Measurements from ENCODE around the gene RPL3. TPM values are rescaled to one million over a fixed set of nuclear protein-coding genes. Genes with fewer than 3 reads are reported as not detected.
"Not testable (repeated sequence)": the region's sequence is repeated elsewhere in the genome, so short reads cannot be mapped to it uniquely, and the experiment has no call there.

The RPL3 gene
- total and polyA plus RNA-seq, 4 donors: 1,521 to 2,749 (median 1,961) TPM

- Histone ChIP-seq H3K9ac (ENCODE audit: insufficient read depth in 1 of 2, low read length in 2 of 2) (no peak overlapping the region), H3K9me3 (ENCODE audit: control insufficient read depth in 4 of 4, insufficient read depth in 3 of 4, low read length in 3 of 4) (no peaks in the 10 kb centered on the region), H3K4me3 (no peak overlapping the region), H3K4me1 (ENCODE audit: control insufficient read depth in 5 of 5, insufficient read depth in 5 of 5, low read length in 5 of 5) (no peaks in the 10 kb centered on the region), H3K27me3 (ENCODE audit: control insufficient read depth in 3 of 3, insufficient read depth in 3 of 3, low read length in 2 of 3) (no peaks in the 10 kb centered on the region), H3K36me3 (ENCODE audit: control insufficient read depth in 4 of 4, insufficient read depth in 4 of 4, low read length in 4 of 4) (no peaks in the 10 kb centered on the region), H3K27ac (ENCODE audit: low read depth in 1 of 2, low read length in 1 of 2) (no peak overlapping the region)
- WGBS, 2 donors: 91 to 94% methylated on average over 3 of the region's 3 CpGs
- ATAC-seq (ENCODE audit: insufficient read depth, low FRiP score): no peak
- DNase-seq: no peak
- TF ChIP-seq, protein P1, sequence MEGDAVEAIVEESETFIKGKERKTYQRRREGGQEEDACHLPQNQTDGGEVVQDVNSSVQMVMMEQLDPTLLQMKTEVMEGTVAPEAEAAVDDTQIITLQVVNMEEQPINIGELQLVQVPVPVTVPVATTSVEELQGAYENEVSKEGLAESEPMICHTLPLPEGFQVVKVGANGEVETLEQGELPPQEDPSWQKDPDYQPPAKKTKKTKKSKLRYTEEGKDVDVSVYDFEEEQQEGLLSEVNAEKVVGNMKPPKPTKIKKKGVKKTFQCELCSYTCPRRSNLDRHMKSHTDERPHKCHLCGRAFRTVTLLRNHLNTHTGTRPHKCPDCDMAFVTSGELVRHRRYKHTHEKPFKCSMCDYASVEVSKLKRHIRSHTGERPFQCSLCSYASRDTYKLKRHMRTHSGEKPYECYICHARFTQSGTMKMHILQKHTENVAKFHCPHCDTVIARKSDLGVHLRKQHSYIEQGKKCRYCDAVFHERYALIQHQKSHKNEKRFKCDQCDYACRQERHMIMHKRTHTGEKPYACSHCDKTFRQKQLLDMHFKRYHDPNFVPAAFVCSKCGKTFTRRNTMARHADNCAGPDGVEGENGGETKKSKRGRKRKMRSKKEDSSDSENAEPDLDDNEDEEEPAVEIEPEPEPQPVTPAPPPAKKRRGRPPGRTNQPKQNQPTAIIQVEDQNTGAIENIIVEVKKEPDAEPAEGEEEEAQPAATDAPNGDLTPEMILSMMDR (IDR thresholded peaks at IDR 0.05; ENCODE audit: control extremely low read depth, extremely low read depth): no peak
Measured at GRCh38 chr22:39341179-39341578, 21.8 kb upstream of the RPL3 start.

GRCh38 chr22:39339775-39340174, 20.4 kb upstream of the RPL3 start:
- DNase-seq; H3K36me3 ChIP-seq (ENCODE audit: control insufficient read depth in 4 of 4, insufficient read depth in 4 of 4, low read length in 4 of 4); H3K4me3 ChIP-seq; H3K4me1 ChIP-seq (ENCODE audit: control insufficient read depth in 5 of 5, insufficient read depth in 5 of 5, low read length in 5 of 5); H3K27ac ChIP-seq (ENCODE audit: low read depth in 1 of 2, low read length in 1 of 2); H3K27me3 ChIP-seq (ENCODE audit: control insufficient read depth in 3 of 3, insufficient read depth in 3 of 3, low read length in 2 of 3); H3K9ac ChIP-seq (ENCODE audit: insufficient read depth in 1 of 2, low read length in 2 of 2); H3K9me3 ChIP-seq (ENCODE audit: control insufficient read depth in 4 of 4, insufficient read depth in 3 of 4, low read length in 3 of 4); ATAC-seq (ENCODE audit: insufficient read depth, low FRiP score): not testable (repeated sequence)
- WGBS, 2 donors: 81 to 87% methylated on average over 7 of the region's 7 CpGs

DNA sequence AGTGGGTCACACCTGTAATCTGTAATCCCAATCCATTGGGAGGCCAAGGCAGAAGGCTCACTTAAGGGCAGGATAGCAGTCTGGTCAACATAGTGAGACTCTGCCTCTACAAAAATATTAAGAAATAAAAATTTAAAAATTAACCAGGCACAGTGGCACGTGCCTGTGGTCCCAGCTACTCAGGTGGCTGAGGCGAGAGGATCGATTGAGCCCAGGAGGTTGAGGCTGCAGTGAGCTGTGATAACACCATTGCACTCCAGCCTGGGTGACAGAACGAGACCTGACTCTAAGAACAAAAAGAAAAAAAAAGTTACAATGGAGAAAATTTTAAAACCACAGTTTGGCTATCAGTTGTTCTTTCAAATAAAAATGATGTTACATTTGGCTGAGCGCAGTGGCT, 17.0 kb upstream of the RPL3 start:
- H3K27ac ChIP-seq (ENCODE audit: low read depth in 1 of 2, low read length in 1 of 2): no peak overlapping the region
- no peak for DNase-seq
- H3K9ac ChIP-seq (ENCODE audit: insufficient read depth in 1 of 2, low read length in 2 of 2): no peak overlapping the region
- 84 to 94% methylated on average over 5 of the region's 5 CpGs for WGBS, 2 donors
- TF ChIP-seq, protein P1 (IDR thresholded peaks at IDR 0.05; ENCODE audit: control extremely low read depth, extremely low read depth): no peak
- peaks cover 0 to 14% (median 0%) of the 10 kb centered on the region in 5 donors for H3K4me1 ChIP-seq (ENCODE audit: control insufficient read depth in 5 of 5, insufficient read depth in 5 of 5, low read length in 5 of 5)
- H3K36me3 ChIP-seq (ENCODE audit: control insufficient read depth in 4 of 4, insufficient read depth in 4 of 4, low read length in 4 of 4): no peaks in the 10 kb centered on the region
- H3K9me3 ChIP-seq (ENCODE audit: control insufficient read depth in 4 of 4, insufficient read depth in 3 of 4, low read length in 3 of 4): no peaks in the 10 kb centered on the region
- ATAC-seq (ENCODE audit: insufficient read depth, low FRiP score): no peak
- H3K27me3 ChIP-seq (ENCODE audit: control insufficient read depth in 3 of 3, insufficient read depth in 3 of 3, low read length in 2 of 3): no peaks in the 10 kb centered on the region
- no peak overlapping the region for H3K4me3 ChIP-seq

DNA sequence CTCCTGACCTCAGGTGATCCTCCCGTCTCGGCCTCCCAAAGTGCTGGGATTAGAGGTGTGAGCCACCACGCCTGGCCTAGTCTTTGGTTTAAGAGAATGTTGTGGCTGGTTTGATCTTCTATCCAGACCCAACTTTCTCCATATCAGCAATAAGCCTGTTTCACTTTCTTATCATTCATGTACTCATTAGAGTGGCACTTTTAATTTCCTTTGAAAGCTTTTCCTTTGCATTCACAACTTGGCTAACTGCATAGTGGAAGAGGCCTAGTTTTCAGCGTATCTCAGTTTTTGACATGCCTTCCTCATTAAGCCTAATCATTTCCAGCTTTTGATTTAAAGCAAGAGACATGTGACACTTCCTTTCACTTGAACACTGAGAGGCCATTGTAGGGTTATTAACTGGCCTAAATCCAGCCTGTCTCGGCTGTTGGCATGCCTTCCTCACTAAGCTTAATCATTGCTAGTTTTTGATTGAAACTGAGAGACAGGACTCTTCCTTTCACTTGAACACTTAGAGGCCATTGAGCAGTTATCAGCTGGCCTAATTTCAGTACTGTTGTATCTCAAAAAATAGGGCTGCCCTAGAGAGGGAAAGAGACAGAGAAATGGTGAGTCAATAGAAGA, 13.1 kb upstream of the RPL3 start:
- H3K9me3 ChIP-seq (ENCODE audit: control insufficient read depth in 4 of 4, insufficient read depth in 3 of 4, low read length in 3 of 4): no peaks in the 10 kb centered on the region
- 57 to 65% methylated on average over 5 of the region's 5 CpGs for WGBS, 2 donors
- H3K27ac ChIP-seq (ENCODE audit: low read depth in 1 of 2, low read length in 1 of 2): peak overlapping the region in 1 of 2 donors; percentile 16
- H3K27me3 ChIP-seq (ENCODE audit: control insufficient read depth in 3 of 3, insufficient read depth in 3 of 3, low read length in 2 of 3): no peaks in the 10 kb centered on the region
- H3K4me3 ChIP-seq: no peak overlapping the region
- H3K4me1 ChIP-seq (ENCODE audit: control insufficient read depth in 5 of 5, insufficient read depth in 5 of 5, low read length in 5 of 5): peaks cover 0 to 14% (median 0%) of the 10 kb centered on the region in 5 donors
- TF ChIP-seq, protein P1 (IDR thresholded peaks at IDR 0.05; ENCODE audit: control extremely low read depth, extremely low read depth): no peak
- ATAC-seq (ENCODE audit: insufficient read depth, low FRiP score) (no peak), DNase-seq (peak in 2 of 3 donors; percentile 72 to 81)
- no peak overlapping the region for H3K9ac ChIP-seq (ENCODE audit: insufficient read depth in 1 of 2, low read length in 2 of 2)
- H3K36me3 ChIP-seq (ENCODE audit: control insufficient read depth in 4 of 4, insufficient read depth in 4 of 4, low read length in 4 of 4): no peaks in the 10 kb centered on the region

- DNase-seq; H3K9ac ChIP-seq (ENCODE audit: insufficient read depth in 1 of 2, low read length in 2 of 2); ATAC-seq (ENCODE audit: insufficient read depth, low FRiP score); H3K27me3 ChIP-seq (ENCODE audit: control insufficient read depth in 3 of 3, insufficient read depth in 3 of 3, low read length in 2 of 3); H3K36me3 ChIP-seq (ENCODE audit: control insufficient read depth in 4 of 4, insufficient read depth in 4 of 4, low read length in 4 of 4); H3K4me3 ChIP-seq; H3K27ac ChIP-seq (ENCODE audit: low read depth in 1 of 2, low read length in 1 of 2); H3K9me3 ChIP-seq (ENCODE audit: control insufficient read depth in 4 of 4, insufficient read depth in 3 of 4, low read length in 3 of 4): not testable (repeated sequence)
- peaks cover 0 to 14% (median 0%) of the 10 kb centered on the region in 5 donors for H3K4me1 ChIP-seq (ENCODE audit: control insufficient read depth in 5 of 5, insufficient read depth in 5 of 5, low read length in 5 of 5)
- WGBS, 2 donors: 95 to 100% methylated on average over 1 of the region's 1 CpG
Measured at GRCh38 chr22:39330553-39330952, 11.1 kb upstream of the RPL3 start.

Measured in lung (tissue), 12 donors.